Osteoblast (primary cell): ENCODE results near the gene PI4KB. TPM values are rescaled to one million over a fixed set of nuclear protein-coding genes. Genes with fewer than 3 reads are reported as not detected.
A peak's percentile ranks its signal among the peaks of the same experiment; 100 is the strongest.

Experiments used
- DNase-seq: peaks from one replicate; pipeline ENCODE4 v3.0.0; 2011; ENCODE audit warnings: low spot score, mixed read lengths; ENCODE audit not compliant: insufficient read length; ENCODE audit errors: missing footprints
- H2AFZ ChIP-seq: 2 replicates; pipeline ENCODE4 v1.6.0; 2011; ENCODE audit warnings: mild to moderate bottlenecking, low read length
- H3K27ac ChIP-seq: 2 replicates; pipeline ENCODE4 v1.5.1; 2011; ENCODE audit warnings: mild to moderate bottlenecking, low read depth, low read length, moderate library complexity
- H3K27me3 ChIP-seq: 2 replicates; pipeline ENCODE4 v1.6.0; 2012; ENCODE audit warnings: mild to moderate bottlenecking, control low read depth, inconsistent platforms, low read length, moderate library complexity; ENCODE audit not compliant: insufficient read depth
- H3K36me3 ChIP-seq: 2 replicates; pipeline ENCODE4 v1.5.1; 2011; ENCODE audit warnings: mild to moderate bottlenecking, low read length, control low read depth, moderate library complexity; ENCODE audit not compliant: insufficient read depth
- H3K4me1 ChIP-seq: 2 replicates; pipeline ENCODE4 v1.5.1; 2011; ENCODE audit warnings: mild to moderate bottlenecking, low read length, control low read depth, moderate library complexity; ENCODE audit not compliant: insufficient read depth
- H3K4me2 ChIP-seq: 2 replicates; pipeline ENCODE4 v1.6.0; 2011; ENCODE audit warnings: mild to moderate bottlenecking, low read length; ENCODE audit not compliant: insufficient read depth
- H3K4me3 ChIP-seq: fragments of 200-600 bp; sonication (generic); 3 replicates; pipeline ENCODE4 v1.5.1; 2012; ENCODE audit warnings: mild to moderate bottlenecking, low read length, inconsistent platforms; ENCODE audit not compliant: insufficient read depth
- H3K79me2 ChIP-seq: 2 replicates; pipeline ENCODE4 v1.6.0; 2012; ENCODE audit warnings: mild to moderate bottlenecking, low read length, control low read depth, inconsistent platforms; ENCODE audit not compliant: insufficient read depth
- H3K9me3 ChIP-seq: 2 replicates; pipeline ENCODE4 v1.5.1; 2011; ENCODE audit warnings: low read depth, low read length, control low read depth
- H4K20me1 ChIP-seq: 2 replicates; pipeline ENCODE4 v1.6.0; 2012; ENCODE audit warnings: mild to moderate bottlenecking, low read length, control low read depth; ENCODE audit not compliant: insufficient read depth
- total RNA-seq: library from RNA; depleted of rRNA; stranded (reverse); fragments of >200 nt; gene quantifications from 2 replicates; pipeline ENCODE4 v1.2.3, GENCODE V29; 2012
- TF ChIP-seq, protein P1 (sequence below): IDR thresholded peaks from 2 replicates; pipeline ENCODE4 v1.5.1; 2011; ENCODE audit warnings: mild to moderate bottlenecking, low read depth, low read length, moderate library complexity; ENCODE audit errors: extremely low read depth

PI4KB gene
- total RNA-seq, 1 donor: 43.8 TPM

DNA sequence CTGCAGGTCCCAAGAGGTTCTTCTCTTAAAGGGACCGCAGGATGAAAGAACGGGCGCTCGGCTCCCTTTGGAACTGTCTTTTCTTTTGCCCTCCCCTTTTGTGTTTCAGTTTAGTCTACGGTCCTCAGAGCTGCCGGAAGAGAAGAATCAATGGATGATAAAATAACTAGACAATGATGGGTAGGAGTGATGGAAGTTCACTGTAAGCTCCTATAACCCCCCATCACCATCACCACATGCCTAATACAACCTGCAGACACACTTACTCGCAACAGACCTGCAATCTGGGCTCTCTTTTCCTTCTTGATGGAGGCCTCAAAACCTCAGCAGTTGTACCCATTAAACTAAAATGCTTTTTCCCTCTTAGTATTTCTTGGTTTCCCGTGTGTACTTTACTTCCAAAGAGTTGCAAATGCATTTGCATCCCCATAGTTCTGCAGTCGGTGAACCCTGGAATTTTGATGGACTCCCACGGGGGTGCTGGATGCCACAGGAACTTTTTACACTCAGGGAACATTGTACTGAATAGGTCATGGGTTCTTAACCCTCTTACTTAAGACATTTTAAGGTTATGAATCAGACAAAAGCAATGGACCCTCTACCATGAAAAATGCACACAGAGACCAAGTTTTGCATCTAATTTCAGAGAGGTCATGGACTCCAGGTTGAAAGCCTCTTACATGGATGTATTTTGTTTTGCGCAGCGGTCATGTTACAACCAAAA is 20.5 kb upstream of the PI4KB start:
- no peaks in the 10 kb centered on the region for H4K20me1 ChIP-seq
- no peaks in the 10 kb centered on the region for H3K9me3 ChIP-seq
- peaks cover 21% of the 10 kb centered on the region for H3K4me1 ChIP-seq
- H3K36me3 ChIP-seq: peaks cover 16% of the 10 kb centered on the region
- H3K4me3 ChIP-seq: peak overlapping the region; percentile 95
- peak; percentile 34 for DNase-seq
- H3K79me2 ChIP-seq: peaks cover 15% of the 10 kb centered on the region
- no peaks in the 10 kb centered on the region for H3K27me3 ChIP-seq
- H2AFZ ChIP-seq: peak overlapping the region; percentile 97
- peak overlapping the region; percentile 90 for H3K4me2 ChIP-seq
- TF ChIP-seq, protein P1, sequence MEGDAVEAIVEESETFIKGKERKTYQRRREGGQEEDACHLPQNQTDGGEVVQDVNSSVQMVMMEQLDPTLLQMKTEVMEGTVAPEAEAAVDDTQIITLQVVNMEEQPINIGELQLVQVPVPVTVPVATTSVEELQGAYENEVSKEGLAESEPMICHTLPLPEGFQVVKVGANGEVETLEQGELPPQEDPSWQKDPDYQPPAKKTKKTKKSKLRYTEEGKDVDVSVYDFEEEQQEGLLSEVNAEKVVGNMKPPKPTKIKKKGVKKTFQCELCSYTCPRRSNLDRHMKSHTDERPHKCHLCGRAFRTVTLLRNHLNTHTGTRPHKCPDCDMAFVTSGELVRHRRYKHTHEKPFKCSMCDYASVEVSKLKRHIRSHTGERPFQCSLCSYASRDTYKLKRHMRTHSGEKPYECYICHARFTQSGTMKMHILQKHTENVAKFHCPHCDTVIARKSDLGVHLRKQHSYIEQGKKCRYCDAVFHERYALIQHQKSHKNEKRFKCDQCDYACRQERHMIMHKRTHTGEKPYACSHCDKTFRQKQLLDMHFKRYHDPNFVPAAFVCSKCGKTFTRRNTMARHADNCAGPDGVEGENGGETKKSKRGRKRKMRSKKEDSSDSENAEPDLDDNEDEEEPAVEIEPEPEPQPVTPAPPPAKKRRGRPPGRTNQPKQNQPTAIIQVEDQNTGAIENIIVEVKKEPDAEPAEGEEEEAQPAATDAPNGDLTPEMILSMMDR: no peak
- H3K27ac ChIP-seq: peak overlapping the region; percentile 96

DNA sequence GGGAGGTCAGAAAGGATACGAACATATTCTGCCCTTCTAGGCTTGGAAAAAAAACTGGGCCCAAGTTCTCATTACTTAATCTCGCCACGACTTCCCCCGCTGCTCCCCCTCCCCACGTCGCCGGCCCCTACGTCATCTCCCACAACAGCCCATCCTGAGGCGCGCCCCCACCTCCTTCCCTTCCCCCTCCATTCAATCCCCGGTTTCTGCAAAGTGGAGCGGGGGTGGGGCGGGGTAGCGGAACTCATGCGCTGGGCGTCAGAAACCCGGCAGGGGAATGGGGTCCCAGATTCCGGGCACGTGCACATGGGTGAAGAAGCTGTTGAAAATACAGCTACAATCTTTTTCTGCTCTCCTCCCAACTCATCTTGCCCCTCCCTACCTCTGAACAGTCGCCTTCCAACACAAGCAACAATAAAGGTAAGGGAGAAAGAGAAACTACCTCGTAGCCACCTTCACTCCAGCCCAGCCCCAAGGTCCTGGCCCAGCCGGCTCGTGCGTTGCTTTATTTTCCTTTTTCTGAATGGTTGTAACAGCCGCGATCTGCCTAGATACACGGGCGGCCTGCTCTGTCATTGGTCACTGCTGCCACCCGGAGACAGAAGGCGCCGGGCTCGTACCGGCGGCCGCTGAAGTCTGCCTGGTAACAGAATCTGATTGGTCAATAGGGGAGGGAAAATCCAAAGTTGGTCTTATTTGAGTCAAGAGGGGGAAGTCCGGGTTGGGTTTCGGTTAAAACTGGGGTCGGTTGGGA is 19.7 kb upstream of the PI4KB start, which contains the start of gene RFX5:
Gene RFX5 (minus strand): TSS at position 484 of the 754 bp plus-strand sequence. CDS start 932 bp downstream, outside the sequence.
- peak within 1 kb of the TSS; percentile 98 for H2AFZ ChIP-seq
- TF ChIP-seq, protein P1: no peak

DNA sequence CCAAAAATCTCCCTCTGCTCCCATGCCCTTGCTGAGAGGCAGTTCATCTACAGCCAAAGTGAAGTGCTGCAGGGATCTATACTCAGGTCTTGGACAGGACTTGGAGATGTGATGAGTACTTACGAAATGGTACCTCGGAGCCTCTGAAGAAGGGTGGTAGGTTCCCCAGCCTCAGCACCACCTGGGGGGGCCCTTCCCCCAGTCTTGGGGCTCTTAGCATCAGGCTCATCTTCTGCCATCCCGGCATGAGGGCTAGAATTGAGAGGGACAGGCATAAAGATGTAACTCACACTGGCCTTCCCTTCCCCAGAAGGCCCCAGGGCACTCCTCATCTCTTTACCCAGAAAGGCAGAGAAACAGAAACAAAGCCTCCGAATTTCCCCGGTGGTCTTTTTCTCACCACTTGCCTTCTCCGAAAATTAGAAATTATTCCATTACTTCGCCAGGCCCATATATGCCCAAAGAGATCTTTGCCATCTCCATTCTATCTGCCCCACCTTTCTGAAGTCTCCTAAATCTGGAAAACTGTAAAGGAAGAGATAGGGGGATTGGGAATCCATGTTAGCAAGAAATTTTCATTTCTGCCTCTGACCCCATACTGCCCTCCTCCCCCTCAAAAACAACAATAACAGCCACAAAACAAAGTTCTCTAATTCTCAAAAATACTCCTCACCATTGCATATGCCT is 19.0 kb upstream of the PI4KB start:
- peak overlapping the region; percentile 90 for H3K4me2 ChIP-seq
- peaks cover 17% of the 10 kb centered on the region for H3K36me3 ChIP-seq
- peaks cover 21% of the 10 kb centered on the region for H3K4me1 ChIP-seq
- H3K9me3 ChIP-seq: no peaks in the 10 kb centered on the region
- peaks cover 15% of the 10 kb centered on the region for H3K79me2 ChIP-seq
- no peaks in the 10 kb centered on the region for H4K20me1 ChIP-seq
- H2AFZ ChIP-seq: peak overlapping the region; percentile 98
- H3K27ac ChIP-seq: peak overlapping the region; percentile 96
- peak overlapping the region; percentile 95 for H3K4me3 ChIP-seq
- TF ChIP-seq, protein P1: no peak
- no peak for DNase-seq
- H3K27me3 ChIP-seq: no peaks in the 10 kb centered on the region

More for the DNA sequence above, 19.7 kb upstream of the PI4KB start, which contains the start of gene RFX5:
- Histone ChIP-seq H3K36me3 (peaks cover 17% of the 10 kb centered on the region), H3K27ac (peak within 1 kb of the TSS; percentile 96), H3K27me3 (no peaks in the 10 kb centered on the region), H3K4me3 (peak within 1 kb of the TSS; percentile 95), H3K4me2 (peak within 1 kb of the TSS; percentile 90), H3K9me3 (no peaks in the 10 kb centered on the region), H3K4me1 (peaks cover 21% of the 10 kb centered on the region), H3K79me2 (peaks cover 15% of the 10 kb centered on the region), H4K20me1 (no peaks in the 10 kb centered on the region)
- DNase-seq: peak; percentile 96
